K562 (cell line): ENCODE results near the gene SAMD10.

Source experiments
- CTCF ChIP-seq, 3 experiments: IDR thresholded peaks in 2 of 3; conservative IDR thresholded peaks in 1 of 3; 2 replicates each; pipeline ENCODE4 v1.5.1; 2011 to 2012; ENCODE audit warnings: low read length in 3 of 3, mild to moderate bottlenecking in 3 of 3, control low read depth in 2 of 3, improper control_type of control experiment in 1 of 3, inconsistent platforms in 1 of 3, low read depth in 1 of 3, mixed read lengths in 1 of 3, moderate library complexity in 1 of 3; ENCODE audit not compliant: insufficient read depth in 2 of 3
- MYNN ChIP-seq, 2 experiments: sonication (generic); formaldehyde crosslinking in 1 of 2; IDR thresholded peaks; 2 replicates each; pipeline versions ENCODE4 v1.5.0 to v1.6.1; 2016 to 2020; ENCODE audit warnings: antibody characterized with exemption in 1 of 2, missing genetic modification reagents in 1 of 2
- RFX5 ChIP-seq: IDR thresholded peaks from 2 replicates; pipeline ENCODE4 v1.6.1; 2011; ENCODE audit warnings: low read depth, mild to moderate bottlenecking, improper control_type of control experiment, low read length
- SMARCA5 ChIP-seq: fragments of 450-650 bp; IDR thresholded peaks from 2 replicates; pipeline ENCODE4 v1.6.1; 2016
- TEAD4 ChIP-seq, 2 experiments: sonication (generic) in 1 of 2; formaldehyde crosslinking in 1 of 2; IDR thresholded peaks; 2 replicates each; pipeline versions ENCODE4 v1.6.1 to v1.8.0; 2012 to 2022; ENCODE audit warnings: borderline replicate concordance in 1 of 2, inconsistent platforms in 1 of 2, low read length in 1 of 2, mild to moderate bottlenecking in 1 of 2, missing genetic modification reagents in 1 of 2
- ZFX ChIP-seq: sonication (generic); formaldehyde crosslinking; IDR thresholded peaks from 2 replicates; pipeline ENCODE4 v1.8.0; 2022; ENCODE audit warnings: mild to moderate bottlenecking, missing genetic modification reagents, moderate library complexity
- TF ChIP-seq, protein P1 (sequence below): fragments of 450-650 bp; formaldehyde crosslinking; IDR thresholded peaks from 2 replicates; pipeline ENCODE4 v1.4.0; 2022; ENCODE audit warnings: missing genetic modification characterization

DNA sequence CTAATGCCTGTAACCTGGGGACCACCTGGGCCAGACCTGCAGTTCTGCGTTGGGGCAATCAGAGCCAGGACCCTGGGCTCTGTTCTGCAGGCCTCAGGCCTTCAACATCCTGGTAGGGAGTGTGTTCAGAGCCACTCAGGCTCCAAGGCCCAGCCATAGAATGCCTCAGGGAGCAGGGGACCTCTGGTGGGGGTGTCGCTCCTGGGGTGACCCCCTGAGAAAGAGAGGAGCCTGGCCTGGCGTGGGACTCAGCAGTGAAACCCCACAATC is 35.7 kb downstream of the SAMD10 start:
- TF ChIP-seq ZFX (CRISPR knock-in tag) (no peak), MYNN (IDR thresholded peaks at IDR 0.05) (no peak), MYNN (CRISPR knock-in tag; IDR thresholded peaks at IDR 0.05) (no peak), CTCF (IDR thresholded peaks at IDR 0.05 in 2 of 3, conservative IDR thresholded peaks at IDR 0.05 in 1 of 3; ENCODE audit: insufficient read depth in 2 of 3, low read depth in 1 of 3, low read length in 3 of 3) (no peak), TEAD4 (IDR thresholded peaks at IDR 0.05; ENCODE audit: low read length) (no peak), TEAD4 (CRISPR knock-in tag; IDR thresholded peaks at IDR 0.05; ENCODE audit: borderline replicate concordance) (no peak), RFX5 (no peak), SMARCA5 (no peak)
- TF ChIP-seq, protein P1, sequence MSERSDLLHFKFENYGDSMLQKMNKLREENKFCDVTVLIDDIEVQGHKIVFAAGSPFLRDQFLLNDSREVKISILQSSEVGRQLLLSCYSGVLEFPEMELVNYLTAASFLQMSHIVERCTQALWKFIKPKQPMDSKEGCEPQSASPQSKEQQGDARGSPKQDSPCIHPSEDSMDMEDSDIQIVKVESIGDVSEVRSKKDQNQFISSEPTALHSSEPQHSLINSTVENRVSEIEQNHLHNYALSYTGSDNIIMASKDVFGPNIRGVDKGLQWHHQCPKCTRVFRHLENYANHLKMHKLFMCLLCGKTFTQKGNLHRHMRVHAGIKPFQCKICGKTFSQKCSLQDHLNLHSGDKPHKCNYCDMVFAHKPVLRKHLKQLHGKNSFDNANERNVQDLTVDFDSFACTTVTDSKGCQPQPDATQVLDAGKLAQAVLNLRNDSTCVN: no peak
